ENCODE data around the gene C1orf210. TPM values are rescaled to one million over a fixed set of nuclear protein-coding genes. Genes with fewer than 3 reads are reported as not detected.

Gene C1orf210
- total and polyA plus RNA-seq, 2 experiments from 2014 or later, result 32.3 to 47.4 TPM

DNA sequence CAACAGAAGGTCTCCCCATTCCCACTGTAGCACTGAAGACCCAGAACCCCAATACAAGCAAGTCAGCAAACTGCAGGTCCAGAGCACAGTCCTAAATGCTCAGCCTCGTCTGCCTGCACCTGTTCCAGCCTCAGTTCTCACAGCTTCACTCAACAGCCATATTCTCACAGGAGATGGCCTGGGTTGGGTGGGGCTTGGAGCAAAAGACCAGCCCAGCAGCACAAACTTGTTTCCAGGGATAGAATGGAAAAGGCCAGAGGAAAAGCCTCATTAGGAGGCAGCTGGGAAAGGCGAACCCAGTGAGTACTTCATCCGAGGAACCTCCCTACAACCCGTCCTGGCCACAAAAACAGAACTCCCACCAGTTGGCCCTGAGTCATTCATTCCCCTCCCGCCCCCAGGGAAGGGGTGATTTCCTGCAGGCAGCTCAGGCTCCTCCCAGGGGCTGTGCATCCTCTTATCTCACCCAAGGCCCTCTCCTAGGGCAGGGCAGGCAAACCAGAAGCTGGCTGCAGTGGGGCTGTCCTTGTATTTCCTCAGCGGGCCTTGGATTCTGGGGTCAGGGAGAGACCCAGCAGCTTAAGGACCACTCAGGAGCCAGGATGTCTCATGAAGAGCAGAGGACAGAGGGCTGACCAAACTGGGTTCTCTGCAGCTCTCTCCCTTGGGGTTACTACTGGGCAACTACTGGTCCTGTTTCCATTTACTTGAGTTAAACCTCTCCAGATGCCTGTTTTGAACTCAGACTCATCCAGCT, 44.8 kb upstream of the C1orf210 start:
- Histone ChIP-seq H4K20me1 (ENCODE audit: insufficient read depth, poor library complexity, severe bottlenecking) (no peaks in the 10 kb centered on the region), H3K4me1 (ENCODE audit: insufficient read depth) (no peaks in the 10 kb centered on the region), H2AFZ (no peak overlapping the region), H3K9me2 (replicated peaks; ENCODE audit: insufficient read depth) (no peaks in the 10 kb centered on the region), H3K9me3 (ENCODE audit: low read depth) (no peaks in the 10 kb centered on the region), H3K27me3 (no peaks in the 10 kb centered on the region), H3K4me2 (no peak overlapping the region), H3K79me2 (no peaks in the 10 kb centered on the region), H3K4me3 (no peak overlapping the region), H3K27ac (peak overlapping the region; percentile 34), H3K36me3 (replicated peaks; ENCODE audit: insufficient read depth, low read depth) (no peaks in the 10 kb centered on the region)
- 59% methylated on average over 6 of the region's 6 CpGs for WGBS (ENCODE audit: low lambda C conversion rate, missing lambda C conversion rate)
- TF ChIP-seq EZH2 (IDR thresholded peaks at IDR 0.05; ENCODE audit: borderline replicate concordance) (no peak), EZH2phosphoT487 (IDR thresholded peaks at IDR 0.05; ENCODE audit: low read depth, severe bottlenecking, unreplicated experiment) (no peak), CTCF (IDR thresholded peaks at IDR 0.05; ENCODE audit: poor library complexity) (no peak)
- peak; percentile 57 for DNase-seq (ENCODE audit: low spot score)

DNA sequence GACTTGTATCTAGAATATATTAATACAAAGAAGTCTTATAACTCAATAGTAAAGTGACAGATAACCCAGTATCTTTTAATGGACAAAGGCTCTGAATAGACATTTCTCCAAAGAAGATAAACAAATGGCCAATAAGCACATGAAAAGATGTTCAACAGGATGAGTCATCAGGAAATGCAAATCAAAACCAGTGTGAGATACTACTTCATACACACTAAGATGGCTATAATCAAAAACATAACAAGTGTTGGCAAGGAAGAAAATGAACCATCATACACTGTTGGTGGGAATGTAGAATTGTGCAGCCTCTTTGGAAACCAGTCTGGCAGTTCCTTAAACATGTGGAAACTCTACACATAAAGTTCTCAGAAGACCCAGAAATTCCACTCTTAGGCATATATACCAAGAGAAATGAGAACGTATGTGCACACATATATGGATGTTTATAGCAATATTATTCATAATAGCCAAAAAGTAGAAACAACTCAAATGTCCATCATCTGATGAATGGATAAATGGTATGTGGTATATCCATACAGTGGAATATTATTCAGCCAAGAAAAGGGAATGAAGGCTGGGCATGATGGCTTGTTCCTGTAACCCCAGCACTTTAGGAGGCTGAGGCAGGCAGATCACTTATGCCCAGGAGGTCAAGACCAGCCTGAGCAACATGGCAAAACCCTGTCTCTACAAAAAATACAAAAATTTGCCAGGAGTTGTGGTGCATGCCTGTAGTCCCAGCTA, 42.3 kb upstream of the C1orf210 start:
- H3K4me2 ChIP-seq, result no peak overlapping the region
- TF ChIP-seq CTCF (IDR thresholded peaks at IDR 0.05; ENCODE audit: poor library complexity), result no peak
- TF ChIP-seq EZH2phosphoT487 (IDR thresholded peaks at IDR 0.05; ENCODE audit: low read depth, severe bottlenecking, unreplicated experiment), result no peak
- TF ChIP-seq EZH2 (IDR thresholded peaks at IDR 0.05; ENCODE audit: borderline replicate concordance), result no peak
- H2AFZ ChIP-seq, result no peak overlapping the region
- H3K9me2 ChIP-seq (replicated peaks; ENCODE audit: insufficient read depth), result no peaks in the 10 kb centered on the region
- no peaks in the 10 kb centered on the region for H3K36me3 ChIP-seq (replicated peaks; ENCODE audit: insufficient read depth, low read depth)
- 100% methylated on average over 1 of the region's 1 CpG for WGBS (ENCODE audit: low lambda C conversion rate, missing lambda C conversion rate)
- H4K20me1 ChIP-seq (ENCODE audit: insufficient read depth, poor library complexity, severe bottlenecking), result no peaks in the 10 kb centered on the region
- H3K27me3 ChIP-seq, result no peaks in the 10 kb centered on the region
- H3K27ac ChIP-seq, result no peak overlapping the region
- no peaks in the 10 kb centered on the region for H3K79me2 ChIP-seq
- no peak for DNase-seq (ENCODE audit: low spot score)
- H3K4me3 ChIP-seq, result no peak overlapping the region
- no peaks in the 10 kb centered on the region for H3K4me1 ChIP-seq (ENCODE audit: insufficient read depth)
- no peaks in the 10 kb centered on the region for H3K9me3 ChIP-seq (ENCODE audit: low read depth)

GRCh38 chr1:43325381-43325780, 40.0 kb upstream of the C1orf210 start:
- no peaks in the 10 kb centered on the region for H3K36me3 ChIP-seq (replicated peaks; ENCODE audit: insufficient read depth, low read depth)
- H3K27ac ChIP-seq, result no peak overlapping the region
- H3K4me1 ChIP-seq (ENCODE audit: insufficient read depth), result no peaks in the 10 kb centered on the region
- H2AFZ ChIP-seq, result no peak overlapping the region
- H3K4me3 ChIP-seq, result no peak overlapping the region
- H3K79me2 ChIP-seq, result no peaks in the 10 kb centered on the region
- no peak overlapping the region for H3K4me2 ChIP-seq
- no peaks in the 10 kb centered on the region for H3K9me3 ChIP-seq (ENCODE audit: low read depth)
- no peak for TF ChIP-seq EZH2 (IDR thresholded peaks at IDR 0.05; ENCODE audit: borderline replicate concordance)
- no peak for TF ChIP-seq EZH2phosphoT487 (IDR thresholded peaks at IDR 0.05; ENCODE audit: low read depth, severe bottlenecking, unreplicated experiment)
- TF ChIP-seq CTCF (IDR thresholded peaks at IDR 0.05; ENCODE audit: poor library complexity), result no peak
- H3K9me2 ChIP-seq (replicated peaks; ENCODE audit: insufficient read depth), result no peaks in the 10 kb centered on the region
- no peaks in the 10 kb centered on the region for H3K27me3 ChIP-seq
- H4K20me1 ChIP-seq (ENCODE audit: insufficient read depth, poor library complexity, severe bottlenecking), result no peaks in the 10 kb centered on the region
- no peak for DNase-seq (ENCODE audit: low spot score)
